ENCODE data around the gene TSEN54.
"Not testable (repeated sequence)": the region's sequence is repeated elsewhere in the genome, so short reads cannot be mapped to it uniquely, and the experiment has no call there.

The TSEN54 gene

DNA sequence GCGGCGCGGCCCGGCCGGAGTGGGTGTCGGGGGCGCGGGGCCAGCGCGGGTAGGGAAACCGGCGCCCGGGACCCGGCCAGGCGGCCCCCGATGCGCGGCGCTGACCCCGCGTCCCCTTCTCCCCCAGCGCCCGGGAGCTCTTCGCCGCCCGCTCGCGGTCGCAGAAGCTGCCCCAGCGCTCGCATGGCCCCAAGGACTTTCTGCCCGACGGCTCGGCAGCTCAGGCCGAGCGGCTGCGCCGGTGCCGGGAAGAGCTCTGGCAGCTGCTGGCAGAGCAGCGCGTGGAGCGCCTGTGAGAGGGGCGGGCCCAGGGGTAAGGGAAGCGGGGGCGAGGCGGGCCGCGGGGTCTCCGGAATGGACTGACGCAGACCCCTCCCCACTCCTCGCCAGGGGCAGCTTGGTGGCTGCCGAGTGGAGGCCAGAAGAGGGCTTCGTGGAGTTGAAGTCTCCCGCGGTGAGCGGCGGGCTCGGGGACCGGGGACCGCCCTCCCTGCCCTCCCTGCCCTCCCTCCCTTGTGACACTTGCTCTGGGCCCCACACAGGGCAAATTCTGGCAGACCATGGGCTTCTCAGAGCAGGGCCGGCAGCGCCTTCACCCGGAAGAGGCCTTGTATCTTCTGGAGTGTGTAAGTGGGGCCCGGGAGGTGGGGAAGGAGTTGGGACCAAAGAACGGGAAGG lies 430 bp downstream of the TSEN54 start:
- peak; percentile 56 for DNase-seq (ENCODE audit: extremely low read depth, insufficient read length)
- peaks cover 4% of the 10 kb centered on the region for H3K36me3 ChIP-seq (ENCODE audit: control insufficient read depth, insufficient read depth, low read length)
- peak overlapping the region; percentile 87 for H3K4me3 ChIP-seq (replicated peaks; ENCODE audit: low read depth, low read length)
- no peaks in the 10 kb centered on the region; the same call in 1 of the 2 replicates for H3K27me3 ChIP-seq (replicated peaks; ENCODE audit: control insufficient read depth, insufficient read depth, low read length)
- TF ChIP-seq, protein P1, sequence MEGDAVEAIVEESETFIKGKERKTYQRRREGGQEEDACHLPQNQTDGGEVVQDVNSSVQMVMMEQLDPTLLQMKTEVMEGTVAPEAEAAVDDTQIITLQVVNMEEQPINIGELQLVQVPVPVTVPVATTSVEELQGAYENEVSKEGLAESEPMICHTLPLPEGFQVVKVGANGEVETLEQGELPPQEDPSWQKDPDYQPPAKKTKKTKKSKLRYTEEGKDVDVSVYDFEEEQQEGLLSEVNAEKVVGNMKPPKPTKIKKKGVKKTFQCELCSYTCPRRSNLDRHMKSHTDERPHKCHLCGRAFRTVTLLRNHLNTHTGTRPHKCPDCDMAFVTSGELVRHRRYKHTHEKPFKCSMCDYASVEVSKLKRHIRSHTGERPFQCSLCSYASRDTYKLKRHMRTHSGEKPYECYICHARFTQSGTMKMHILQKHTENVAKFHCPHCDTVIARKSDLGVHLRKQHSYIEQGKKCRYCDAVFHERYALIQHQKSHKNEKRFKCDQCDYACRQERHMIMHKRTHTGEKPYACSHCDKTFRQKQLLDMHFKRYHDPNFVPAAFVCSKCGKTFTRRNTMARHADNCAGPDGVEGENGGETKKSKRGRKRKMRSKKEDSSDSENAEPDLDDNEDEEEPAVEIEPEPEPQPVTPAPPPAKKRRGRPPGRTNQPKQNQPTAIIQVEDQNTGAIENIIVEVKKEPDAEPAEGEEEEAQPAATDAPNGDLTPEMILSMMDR (IDR thresholded peaks at IDR 0.05; ENCODE audit: insufficient read depth, low read length, poor library complexity, severe bottlenecking): no peak

GRCh38 chr17:75517297-75517865 lies 1.1 kb downstream of the TSEN54 start:
- Histone ChIP-seq H3K4me3 (replicated peaks; ENCODE audit: low read depth, low read length) (peak overlapping the region; percentile 87), H3K27me3 (replicated peaks; ENCODE audit: control insufficient read depth, insufficient read depth, low read length) (no peaks in the 10 kb centered on the region; the same call in 1 of the 2 replicates), H3K36me3 (ENCODE audit: control insufficient read depth, insufficient read depth, low read length) (peaks cover 4% of the 10 kb centered on the region)
- DNase-seq (ENCODE audit: extremely low read depth, insufficient read length): peak; percentile 46
- TF ChIP-seq, protein P1 (IDR thresholded peaks at IDR 0.05; ENCODE audit: insufficient read depth, low read length, poor library complexity, severe bottlenecking): peak; percentile 7

DNA sequence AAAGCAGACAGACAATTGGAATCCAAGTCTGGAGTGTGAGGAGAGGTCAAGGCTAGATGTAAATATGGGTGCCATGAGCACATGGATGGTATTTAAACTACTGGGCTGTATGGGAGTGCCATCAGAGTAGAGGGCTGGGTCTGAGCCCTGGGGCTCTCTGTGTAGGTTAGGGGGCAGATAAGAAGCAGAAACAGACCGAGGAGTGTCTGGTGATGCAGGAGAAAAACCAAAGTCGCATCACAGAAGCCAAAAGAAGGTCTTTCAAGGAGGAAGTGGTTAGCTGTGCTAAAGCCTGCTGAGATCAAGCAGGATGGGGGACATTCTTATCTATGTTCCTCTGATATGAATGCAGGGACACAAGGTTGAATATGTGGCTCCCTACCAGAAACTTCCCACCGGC lies 1.9 kb downstream of the TSEN54 start:
- DNase-seq (ENCODE audit: extremely low read depth, insufficient read length): no peak
- Histone ChIP-seq H3K27me3 (replicated peaks; ENCODE audit: control insufficient read depth, insufficient read depth, low read length) (no peaks in the 10 kb centered on the region; the same call in 1 of the 2 replicates), H3K4me3 (replicated peaks; ENCODE audit: low read depth, low read length) (no peak overlapping the region), H3K36me3 (ENCODE audit: control insufficient read depth, insufficient read depth, low read length) (peaks cover 4% of the 10 kb centered on the region)
- TF ChIP-seq, protein P1 (IDR thresholded peaks at IDR 0.05; ENCODE audit: insufficient read depth, low read length, poor library complexity, severe bottlenecking): no peak

GRCh38 chr17:75518983-75519537 lies 2.7 kb downstream of the TSEN54 start:
- H3K27me3 ChIP-seq (replicated peaks; ENCODE audit: control insufficient read depth, insufficient read depth, low read length): no peaks in the 10 kb centered on the region; the same call in 1 of the 2 replicates
- no peak for DNase-seq (ENCODE audit: extremely low read depth, insufficient read length)
- H3K4me3 ChIP-seq (replicated peaks; ENCODE audit: low read depth, low read length): no peak overlapping the region
- TF ChIP-seq, protein P1 (IDR thresholded peaks at IDR 0.05; ENCODE audit: insufficient read depth, low read length, poor library complexity, severe bottlenecking): no peak
- H3K36me3 ChIP-seq (ENCODE audit: control insufficient read depth, insufficient read depth, low read length): peaks cover 4% of the 10 kb centered on the region

GRCh38 chr17:75520413-75520812 lies 4.1 kb downstream of the TSEN54 start:
- not testable (repeated sequence) for H3K27me3 ChIP-seq (replicated peaks; ENCODE audit: control insufficient read depth, insufficient read depth, low read length); H3K4me3 ChIP-seq (replicated peaks; ENCODE audit: low read depth, low read length); H3K36me3 ChIP-seq (ENCODE audit: control insufficient read depth, insufficient read depth, low read length); DNase-seq (ENCODE audit: extremely low read depth, insufficient read length)

DNA sequence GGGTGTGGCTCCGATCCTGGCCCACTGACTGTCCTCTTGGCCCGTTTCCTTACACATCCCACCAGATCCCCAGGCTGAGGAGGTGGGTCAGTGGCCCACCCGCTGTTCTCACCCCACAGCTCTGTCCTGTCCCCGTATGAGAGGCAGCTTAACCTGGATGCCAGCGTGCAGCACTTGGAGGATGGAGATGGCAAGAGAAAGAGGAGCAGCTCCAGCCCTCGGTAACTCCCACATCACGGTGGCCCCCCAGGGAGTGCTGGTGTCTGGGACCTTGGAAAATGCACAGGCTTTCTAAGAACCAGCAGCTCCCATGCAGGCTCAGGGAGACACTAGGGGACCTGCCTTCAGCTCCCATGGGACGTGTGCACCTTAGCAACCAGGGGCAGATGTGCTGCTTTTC lies 5.0 kb downstream of the TSEN54 start:
- H3K36me3 ChIP-seq (ENCODE audit: control insufficient read depth, insufficient read depth, low read length): peaks cover 4% of the 10 kb centered on the region
- TF ChIP-seq, protein P1 (IDR thresholded peaks at IDR 0.05; ENCODE audit: insufficient read depth, low read length, poor library complexity, severe bottlenecking): no peak
- H3K27me3 ChIP-seq (replicated peaks; ENCODE audit: control insufficient read depth, insufficient read depth, low read length): no peaks in the 10 kb centered on the region
- H3K4me3 ChIP-seq (replicated peaks; ENCODE audit: low read depth, low read length): no peak overlapping the region
- no peak for DNase-seq (ENCODE audit: extremely low read depth, insufficient read length)

All from GM06990 (cell line).